Left ventricle myocardium superior (tissue), 1 donor: ENCODE results near the gene CMTR1. TPM values are rescaled to one million over a fixed set of nuclear protein-coding genes. Genes with fewer than 3 reads are reported as not detected.
"Not testable (repeated sequence)": the region's sequence is repeated elsewhere in the genome, so short reads cannot be mapped to it uniquely, and the experiment has no call there.

Experiments
- ATAC-seq: fragments of 200-7000 bp; cut with Tn5 transposase; one replicate; pipeline ENCODE4 v1.9.1; 2020; ENCODE audit warnings: mild to moderate bottlenecking, moderate library complexity
- DNase-seq: peaks from one replicate; pipeline ENCODE4 v3.0.0-alpha.2; 2020
- intact Hi-C: fragments of 100-400 bp; cut with micrococcal nuclease; formaldehyde crosslinking; loops from one replicate; pipeline ENCODE4 v1.11.0; 2022
- total RNA-seq: library from RNA; stranded (reverse); fragmentation: NEBNext Ultra II Directional; extraction: Animal tissue kit (Norgen Biotek cat#: 25700); gene quantifications from one replicate; pipeline ENCODE4 v1.2.1, GENCODE V29; 2021
- donor health status: DM: no; HTN: yes; CAD: no; lungs with severe emphysema.

CMTR1 gene
- total RNA-seq, 1 donor from 2014 or later: 30.0 TPM

- intact Hi-C loops: no loop called here
- no peak for DNase-seq
- ATAC-seq: no peak
Measured at GRCh38 chr6:37487591-37488380, 54.8 kb downstream of the CMTR1 start.

- intact Hi-C loops: no loop called here
- ATAC-seq (no peak), DNase-seq (no peak)
Measured at GRCh38 chr6:37488476-37488875, 55.5 kb downstream of the CMTR1 start.

GRCh38 chr6:37489697-37490336, 56.8 kb downstream of the CMTR1 start:
- DNase-seq (peak; percentile 55), ATAC-seq (peak; percentile 66)
- intact Hi-C loops: no loop called here

- intact Hi-C loops: no loop called here
- ATAC-seq (peak; percentile 20), DNase-seq (no peak)
Measured at GRCh38 chr6:37490536-37491170, 57.6 kb downstream of the CMTR1 start.

GRCh38 chr6:37491171-37491829, 58.3 kb downstream of the CMTR1 start:
- peak; percentile 43 for ATAC-seq
- DNase-seq: peak; percentile 43
- intact Hi-C loops: no loop called here

- DNase-seq (no peak), ATAC-seq (no peak)
- intact Hi-C loops: no loop called here
Measured at GRCh38 chr6:37491830-37492208, 58.8 kb downstream of the CMTR1 start.

GRCh38 chr6:37492236-37492972, 59.4 kb downstream of the CMTR1 start:
- no peak for ATAC-seq
- intact Hi-C loops: no loop called here
- DNase-seq: no peak

GRCh38 chr6:37492991-37493660, 60.1 kb downstream of the CMTR1 start:
- intact Hi-C loops: no loop called here
- no peak for DNase-seq
- no peak for ATAC-seq

- intact Hi-C loops: no loop called here
Measured at GRCh38 chr6:37493661-37493995, 60.6 kb downstream of the CMTR1 start.

GRCh38 chr6:37495244-37495934, 62.4 kb downstream of the CMTR1 start:
- DNase-seq: no peak
- no peak for ATAC-seq
- intact Hi-C loops: no loop called here

More at GRCh38 chr6:37493661-37493995, 60.6 kb downstream of the CMTR1 start:
- DNase-seq (no peak), ATAC-seq (no peak)

- DNase-seq (no peak), ATAC-seq (no peak)
- intact Hi-C loops: no loop called here
Measured at GRCh38 chr6:37496951-37497885, 64.2 kb downstream of the CMTR1 start.

- intact Hi-C loops: loop anchor here (10.0 kb wide), 1 partner anchor 55 kb away; no protein-coding TSS in a partner anchor
- peak; percentile 100 for ATAC-seq
Measured at GRCh38 chr6:37499433-37500293, 66.6 kb downstream of the CMTR1 start, which contains the start of gene CCDC167. TSS of gene CCDC167 (minus strand) at chr6:37499893. CDS start at chr6:37499863, 30 bp downstream.

GRCh38 chr6:37500294-37500608, 67.2 kb downstream of the CMTR1 start:
- no peak for ATAC-seq
- no peak for DNase-seq
- intact Hi-C loops: loop anchor here (10.0 kb wide), 1 partner anchor 55 kb away; no protein-coding TSS in a partner anchor

More at GRCh38 chr6:37499433-37500293, 66.6 kb downstream of the CMTR1 start, which contains the start of gene CCDC167:
- DNase-seq: peak; percentile 96

- DNase-seq, ATAC-seq: not testable (repeated sequence)
- intact Hi-C loops: loop anchor here (10.0 kb wide), 1 partner anchor 54 kb away; no protein-coding TSS in a partner anchor
Measured at GRCh38 chr6:37500904-37501303, 67.9 kb downstream of the CMTR1 start.

- DNase-seq (no peak), ATAC-seq (no peak)
- intact Hi-C loops: loop anchor here (10.0 kb wide), 1 partner anchor 53 kb away; no protein-coding TSS in a partner anchor
Measured at GRCh38 chr6:37501632-37502491, 68.8 kb downstream of the CMTR1 start.
